Measurements from ENCODE around the gene SRMS.

Gene SRMS

DNA sequence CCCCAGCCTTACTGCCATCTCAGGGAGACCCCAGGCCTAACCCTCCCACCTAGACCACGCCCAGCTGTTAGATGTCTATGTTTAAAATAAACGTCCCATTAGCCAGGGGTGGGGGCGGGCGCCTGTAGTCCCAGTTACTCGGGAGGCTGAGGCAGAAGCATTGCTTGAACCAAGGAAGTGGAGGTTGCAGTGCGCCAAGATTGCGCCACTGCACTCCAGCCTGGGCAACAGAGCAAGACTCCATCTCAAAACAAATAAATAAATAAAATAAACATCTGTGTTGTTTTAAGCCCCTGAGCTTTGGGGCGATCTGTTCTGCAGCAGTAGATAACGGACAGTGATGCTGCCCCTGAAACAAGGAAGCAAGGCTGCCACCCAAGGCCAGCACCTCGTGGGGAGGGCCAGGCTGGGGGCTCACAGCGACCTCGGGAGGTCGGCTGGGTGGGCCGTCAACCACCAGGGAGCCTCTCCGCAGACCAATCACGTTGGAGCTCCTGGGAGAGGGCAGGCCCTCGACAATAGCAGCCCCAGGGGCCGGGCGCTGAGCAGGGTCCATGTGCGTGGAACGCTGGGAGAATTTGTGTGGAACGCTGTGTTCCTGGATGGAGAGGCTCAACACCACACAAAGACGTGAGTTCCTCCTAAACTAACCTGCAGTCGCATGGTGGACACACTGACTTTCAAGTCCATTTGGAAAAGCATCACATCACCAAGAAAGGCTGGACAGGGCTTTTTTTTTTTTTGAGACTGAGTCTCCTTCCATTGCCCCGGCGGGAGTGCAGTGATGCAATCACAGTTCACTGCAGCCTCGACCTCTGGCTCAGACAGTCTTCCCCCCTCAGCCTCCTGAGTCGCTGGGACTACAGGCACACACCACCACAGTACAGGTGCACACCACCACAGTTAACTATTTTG is 27.5 kb upstream of the SRMS start:
- TF ChIP-seq, protein P1, sequence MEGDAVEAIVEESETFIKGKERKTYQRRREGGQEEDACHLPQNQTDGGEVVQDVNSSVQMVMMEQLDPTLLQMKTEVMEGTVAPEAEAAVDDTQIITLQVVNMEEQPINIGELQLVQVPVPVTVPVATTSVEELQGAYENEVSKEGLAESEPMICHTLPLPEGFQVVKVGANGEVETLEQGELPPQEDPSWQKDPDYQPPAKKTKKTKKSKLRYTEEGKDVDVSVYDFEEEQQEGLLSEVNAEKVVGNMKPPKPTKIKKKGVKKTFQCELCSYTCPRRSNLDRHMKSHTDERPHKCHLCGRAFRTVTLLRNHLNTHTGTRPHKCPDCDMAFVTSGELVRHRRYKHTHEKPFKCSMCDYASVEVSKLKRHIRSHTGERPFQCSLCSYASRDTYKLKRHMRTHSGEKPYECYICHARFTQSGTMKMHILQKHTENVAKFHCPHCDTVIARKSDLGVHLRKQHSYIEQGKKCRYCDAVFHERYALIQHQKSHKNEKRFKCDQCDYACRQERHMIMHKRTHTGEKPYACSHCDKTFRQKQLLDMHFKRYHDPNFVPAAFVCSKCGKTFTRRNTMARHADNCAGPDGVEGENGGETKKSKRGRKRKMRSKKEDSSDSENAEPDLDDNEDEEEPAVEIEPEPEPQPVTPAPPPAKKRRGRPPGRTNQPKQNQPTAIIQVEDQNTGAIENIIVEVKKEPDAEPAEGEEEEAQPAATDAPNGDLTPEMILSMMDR (IDR thresholded peaks at IDR 0.05), result no peak
- peak overlapping the region; percentile 90 for H3K27ac ChIP-seq
- peaks cover 42% of the 10 kb centered on the region for H3K27me3 ChIP-seq
- H3K9me3 ChIP-seq, result no peaks in the 10 kb centered on the region
- peaks cover 22% of the 10 kb centered on the region for H3K36me3 ChIP-seq
- peaks cover 25 to 59% of the 10 kb centered on the region in 2 experiments for H3K4me1 ChIP-seq (ENCODE audit: control insufficient read depth in 1 of 2, insufficient read depth in 1 of 2, low read depth in 1 of 2, low read length in 1 of 2)
- H3K4me3 ChIP-seq (ENCODE audit: low read depth in 1 of 2, low read length in 1 of 2), result peak overlapping the region; percentile 74 to 82

DNA sequence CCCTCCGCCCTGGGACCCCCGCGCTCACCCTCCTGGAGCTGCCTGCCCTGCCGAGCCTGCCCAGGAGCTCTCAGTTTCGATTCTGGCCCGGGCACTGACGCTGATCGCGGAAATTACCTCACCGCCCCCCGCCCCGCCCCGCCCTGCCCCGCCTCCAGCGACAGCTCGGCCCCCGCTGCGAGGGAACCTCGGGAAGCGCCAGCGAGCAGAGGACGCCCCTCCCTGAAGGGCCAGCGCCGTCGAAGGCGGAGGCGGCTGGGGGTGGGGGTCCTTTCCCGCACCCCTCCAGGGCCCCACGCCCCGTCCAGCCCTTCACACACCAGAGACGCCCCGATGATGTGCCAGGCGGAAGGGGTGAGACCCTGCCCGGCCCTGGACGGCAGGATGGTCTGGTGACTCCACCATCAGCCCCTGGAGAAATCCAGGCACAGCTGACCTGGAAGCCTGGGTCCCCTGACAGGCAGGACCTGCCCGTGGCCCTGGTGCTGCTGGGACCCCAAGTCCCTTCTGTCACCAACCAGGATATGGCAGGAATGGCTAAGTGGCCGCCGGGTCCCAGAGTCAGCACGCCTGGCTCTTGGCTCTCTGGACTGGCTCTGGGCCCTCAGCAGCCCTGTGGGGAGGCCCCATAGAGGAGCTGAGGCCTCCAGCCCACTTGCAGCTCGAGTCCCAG is 26.7 kb upstream of the SRMS start, which contains the start of gene HELZ2:
TSS of gene HELZ2 (minus strand) at position 84 of the 673 bp plus-strand sequence. CDS start 1,854 bp downstream, outside the sequence.
- Histone ChIP-seq H3K4me3 (ENCODE audit: low read depth in 1 of 2, low read length in 1 of 2) (peak within 1 kb of the TSS; percentile 82 to 94), H3K9me3 (no peaks in the 10 kb centered on the region), H3K4me1 (ENCODE audit: control insufficient read depth in 1 of 2, insufficient read depth in 1 of 2, low read depth in 1 of 2, low read length in 1 of 2) (peaks cover 33 to 67% of the 10 kb centered on the region in 2 experiments), H3K27ac (peak within 1 kb of the TSS; percentile 90), H3K36me3 (peaks cover 29% of the 10 kb centered on the region), H3K27me3 (peaks cover 35% of the 10 kb centered on the region)
- TF ChIP-seq, protein P1 (IDR thresholded peaks at IDR 0.05), result peak; percentile 12

DNA sequence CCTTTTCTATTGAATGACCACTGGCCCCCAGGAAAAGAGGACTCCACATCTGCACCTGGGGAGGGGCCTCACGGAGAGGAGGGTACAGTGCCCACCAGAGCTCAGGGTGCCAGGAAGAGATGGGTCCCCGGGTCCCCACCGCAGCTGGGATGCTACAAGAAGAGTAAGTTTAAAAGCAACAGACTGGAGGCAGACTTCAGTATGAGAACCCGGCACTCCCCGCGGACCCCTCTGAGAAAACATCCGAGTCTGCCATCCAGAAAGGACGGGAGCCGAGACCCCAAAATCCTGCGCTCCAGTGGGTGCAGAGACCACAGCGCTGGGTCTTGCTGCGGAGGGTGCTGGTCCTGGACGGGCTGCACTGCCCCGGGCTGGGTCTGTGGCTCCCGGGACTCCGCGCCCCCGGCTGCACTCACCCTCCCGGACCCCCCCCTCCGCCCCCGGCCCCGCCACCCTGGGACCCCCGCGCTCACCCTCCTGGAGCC is 26.1 kb upstream of the SRMS start:
- Histone ChIP-seq H3K4me3 (ENCODE audit: low read depth in 1 of 2, low read length in 1 of 2) (peak overlapping the region; percentile 82 to 94), H3K27me3 (peaks cover 28% of the 10 kb centered on the region), H3K27ac (peak overlapping the region; percentile 90), H3K9me3 (no peaks in the 10 kb centered on the region), H3K4me1 (ENCODE audit: control insufficient read depth in 1 of 2, insufficient read depth in 1 of 2, low read depth in 1 of 2, low read length in 1 of 2) (peaks cover 39 to 67% of the 10 kb centered on the region in 2 experiments), H3K36me3 (peaks cover 35% of the 10 kb centered on the region)
- TF ChIP-seq, protein P1 (IDR thresholded peaks at IDR 0.05), result no peak

DNA sequence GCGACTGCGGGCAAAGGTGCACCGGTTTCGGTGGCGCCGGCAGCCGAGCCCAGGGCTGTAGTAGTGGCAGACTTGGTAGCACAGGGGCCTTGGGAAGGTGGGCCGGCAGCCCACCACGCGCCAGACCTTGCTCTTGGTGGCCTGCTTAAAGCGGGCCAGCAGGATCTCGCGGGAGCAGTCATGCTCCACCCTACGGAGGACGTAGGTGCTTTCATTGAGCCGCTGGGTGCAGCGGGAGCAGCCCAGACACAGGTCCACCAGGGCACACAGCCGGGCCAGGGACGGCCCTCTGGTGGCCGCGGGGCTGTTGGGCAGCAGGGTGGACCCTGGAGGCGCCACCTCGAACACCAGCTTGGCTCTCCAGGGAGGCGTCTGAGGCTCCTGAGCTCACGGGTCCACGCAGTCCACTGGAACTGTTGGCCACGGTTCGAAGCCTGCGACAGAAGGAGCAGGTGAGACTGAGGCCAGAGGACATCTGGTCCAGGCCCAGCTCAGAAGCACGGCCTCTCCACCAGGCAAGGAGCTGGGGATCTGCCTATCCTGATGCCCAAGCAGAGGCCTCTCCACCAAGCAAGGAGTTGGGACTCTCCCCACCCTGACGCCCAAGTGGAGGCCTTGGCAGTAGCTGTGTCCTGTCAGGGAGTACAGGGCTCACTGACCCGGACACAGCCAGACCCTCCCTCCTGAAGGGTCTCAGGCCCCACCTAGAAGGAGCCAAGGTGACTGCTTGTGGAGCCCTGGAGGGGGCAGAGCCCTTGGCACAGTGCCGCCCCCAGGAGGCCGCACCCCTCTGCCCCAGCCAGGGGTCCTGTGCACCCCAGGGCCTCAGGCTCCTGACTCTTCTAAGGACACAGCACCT is 25.5 kb upstream of the SRMS start:
- Histone ChIP-seq H3K36me3 (peaks cover 42% of the 10 kb centered on the region), H3K27ac (peak overlapping the region; percentile 90), H3K27me3 (peaks cover 23% of the 10 kb centered on the region), H3K4me3 (ENCODE audit: low read depth in 1 of 2, low read length in 1 of 2) (peak overlapping the region; percentile 82 to 94), H3K4me1 (ENCODE audit: control insufficient read depth in 1 of 2, insufficient read depth in 1 of 2, low read depth in 1 of 2, low read length in 1 of 2) (peaks cover 46 to 67% of the 10 kb centered on the region in 2 experiments), H3K9me3 (no peaks in the 10 kb centered on the region)
- TF ChIP-seq, protein P1 (IDR thresholded peaks at IDR 0.05), result no peak
